ENCODE data around the gene PARD3. TPM values are rescaled to one million over a fixed set of nuclear protein-coding genes. Genes with fewer than 3 reads are reported as not detected.

PARD3 gene
- total RNA-seq, 1 donor from 2014 or later = 26.0 TPM

DNA sequence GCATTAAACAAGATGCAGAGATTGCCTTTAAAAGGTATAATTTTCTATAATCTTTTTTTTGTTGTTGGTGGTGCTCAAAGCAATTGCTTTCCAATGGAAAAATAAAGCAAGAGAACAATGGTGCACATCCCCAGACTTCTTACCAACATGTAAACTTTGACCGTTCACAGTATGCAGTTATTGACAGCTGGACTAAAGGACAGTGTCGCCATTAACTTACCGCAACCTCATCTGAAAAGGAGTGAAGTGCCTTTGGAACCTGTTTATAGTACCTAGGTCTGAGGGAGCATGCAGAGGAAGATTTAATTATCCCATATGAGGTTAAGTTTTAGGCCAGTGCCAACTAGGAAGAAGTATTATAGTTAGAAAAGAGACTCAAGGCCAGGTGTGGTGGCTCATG lies 654.5 kb downstream of the PARD3 start:
- no peaks in the 10 kb centered on the region for H3K36me3 Mint-ChIP-seq (ENCODE audit: low read depth)
- no peaks in the 10 kb centered on the region for H3K9me3 Mint-ChIP-seq (ENCODE audit: low read depth)
- H3K4me3 Mint-ChIP-seq (ENCODE audit: unreplicated experiment) = no peak overlapping the region
- H3K27me3 Mint-ChIP-seq (ENCODE audit: low read depth) = no peaks in the 10 kb centered on the region
- no peak for DNase-seq (ENCODE audit: low spot score)
- no peak overlapping the region for H3K27ac Mint-ChIP-seq (ENCODE audit: unreplicated experiment)
- peaks cover 17% of the 10 kb centered on the region for H3K4me1 Mint-ChIP-seq (ENCODE audit: low read depth)
- no peak for TF ChIP-seq CTCF (IDR thresholded peaks at IDR 0.05)

GRCh38 chr10:34157501-34157900 lies 657.6 kb downstream of the PARD3 start:
- Mint-ChIP-seq H3K9me3 (ENCODE audit: low read depth) (no peaks in the 10 kb centered on the region), H3K4me1 (ENCODE audit: low read depth) (peaks cover 13% of the 10 kb centered on the region), H3K27ac (ENCODE audit: unreplicated experiment) (no peak overlapping the region), H3K27me3 (ENCODE audit: low read depth) (no peaks in the 10 kb centered on the region), H3K4me3 (ENCODE audit: unreplicated experiment) (no peak overlapping the region), H3K36me3 (ENCODE audit: low read depth) (no peaks in the 10 kb centered on the region)
- no peak for TF ChIP-seq CTCF (IDR thresholded peaks at IDR 0.05)
- no peak for DNase-seq (ENCODE audit: low spot score)

DNA sequence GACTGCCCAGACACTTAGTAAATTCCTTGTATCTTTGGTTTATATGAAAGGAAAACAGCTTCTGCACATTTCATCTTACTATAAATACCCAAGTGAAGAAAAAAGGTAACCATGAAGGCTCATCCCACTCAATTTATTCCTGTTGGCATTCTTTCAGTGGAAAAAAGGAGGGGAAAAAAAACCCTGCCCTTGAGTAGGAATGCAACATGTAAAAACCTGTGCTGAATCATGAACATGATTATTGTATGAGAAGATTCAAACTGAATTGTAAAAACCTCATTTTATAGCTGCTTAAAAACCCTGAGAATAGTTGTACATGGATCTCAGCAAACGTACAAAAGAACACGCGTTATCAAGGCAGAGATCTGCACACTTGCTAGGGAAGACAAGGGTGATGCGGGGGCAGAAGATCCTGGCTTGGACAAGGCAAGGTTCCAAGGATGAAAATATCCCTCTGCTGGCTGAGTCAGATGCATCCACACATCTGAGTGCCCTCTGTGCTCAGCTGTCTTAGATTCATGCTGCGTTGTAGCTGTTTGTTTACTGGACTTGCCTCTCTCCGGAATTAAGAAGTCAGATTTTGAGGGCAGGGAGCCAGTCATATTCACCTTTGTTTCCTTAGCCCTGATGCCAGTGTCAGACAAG lies 658.2 kb downstream of the PARD3 start:
- no peaks in the 10 kb centered on the region for H3K27me3 Mint-ChIP-seq (ENCODE audit: low read depth)
- no peaks in the 10 kb centered on the region for H3K9me3 Mint-ChIP-seq (ENCODE audit: low read depth)
- no peak for DNase-seq (ENCODE audit: low spot score)
- no peaks in the 10 kb centered on the region for H3K36me3 Mint-ChIP-seq (ENCODE audit: low read depth)
- H3K27ac Mint-ChIP-seq (ENCODE audit: unreplicated experiment) = no peak overlapping the region
- peak; percentile 48 for TF ChIP-seq CTCF (IDR thresholded peaks at IDR 0.05)
- H3K4me3 Mint-ChIP-seq (ENCODE audit: unreplicated experiment) = no peak overlapping the region
- H3K4me1 Mint-ChIP-seq (ENCODE audit: low read depth) = peaks cover 13% of the 10 kb centered on the region

- Mint-ChIP-seq H3K36me3 (ENCODE audit: low read depth) (no peaks in the 10 kb centered on the region), H3K9me3 (ENCODE audit: low read depth) (no peaks in the 10 kb centered on the region), H3K4me3 (ENCODE audit: unreplicated experiment) (no peak overlapping the region), H3K27ac (ENCODE audit: unreplicated experiment) (no peak overlapping the region), H3K4me1 (ENCODE audit: low read depth) (peaks cover 13% of the 10 kb centered on the region), H3K27me3 (ENCODE audit: low read depth) (no peaks in the 10 kb centered on the region)
- no peak for DNase-seq (ENCODE audit: low spot score)
- no peak for TF ChIP-seq CTCF (IDR thresholded peaks at IDR 0.05)
Observed at GRCh38 chr10:34155812-34156211, 659.3 kb downstream of the PARD3 start.

DNA sequence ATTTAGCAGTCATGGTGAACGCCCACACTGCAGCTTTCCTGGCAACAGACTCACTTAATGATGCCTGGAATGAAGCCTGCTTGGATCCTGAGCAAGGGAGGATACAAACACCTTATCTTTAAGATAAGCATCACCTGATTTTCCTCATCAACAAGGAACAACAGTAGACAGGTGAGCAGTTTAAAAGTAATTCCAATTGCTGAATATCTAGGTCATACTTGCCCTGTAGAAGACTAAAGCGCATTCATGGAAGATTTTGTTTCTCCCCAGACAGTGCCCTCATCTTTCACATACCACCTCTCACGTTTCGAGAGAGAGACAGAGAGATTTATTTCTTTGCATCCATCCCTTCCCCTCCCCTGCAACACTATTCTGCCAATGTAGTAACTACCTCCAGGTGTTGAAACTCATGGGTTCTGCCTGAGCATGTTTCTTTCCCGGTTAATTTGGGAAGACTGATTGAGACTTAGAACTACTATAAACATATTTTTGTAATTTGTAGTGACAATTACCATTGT lies 660.7 kb downstream of the PARD3 start:
- Mint-ChIP-seq H3K4me1 (ENCODE audit: low read depth) (peaks cover 13% of the 10 kb centered on the region), H3K9me3 (ENCODE audit: low read depth) (no peaks in the 10 kb centered on the region), H3K27ac (ENCODE audit: unreplicated experiment) (no peak overlapping the region), H3K36me3 (ENCODE audit: low read depth) (no peaks in the 10 kb centered on the region), H3K27me3 (ENCODE audit: low read depth) (no peaks in the 10 kb centered on the region), H3K4me3 (ENCODE audit: unreplicated experiment) (no peak overlapping the region)
- DNase-seq (ENCODE audit: low spot score) = no peak
- TF ChIP-seq CTCF (IDR thresholded peaks at IDR 0.05) = no peak

Data from chondrocyte (in vitro differentiated cells).